ENCODE measurements around the gene CEBPA. TPM values are rescaled to one million over a fixed set of nuclear protein-coding genes. Genes with fewer than 3 reads are reported as not detected.

Gene CEBPA
- total RNA-seq, 6 experiments from 2014 or later = 53.9 to 163 (median 119) TPM

GRCh38 chr19:33333151-33333550 lies 30.8 kb upstream of the CEBPA start:
- H3K9me3 ChIP-seq = no peaks in the 10 kb centered on the region
- no peaks in the 10 kb centered on the region for H3K36me3 ChIP-seq
- no peak overlapping the region for H3K27ac ChIP-seq
- ATAC-seq (no peak), DNase-seq (no peak)
- intact Hi-C loops (cut with DNase I) = loop anchor here in 1 of 2 donors (10.0 kb wide), 1 partner anchor 72 kb away; no protein-coding TSS in a partner anchor
- H3K4me1 ChIP-seq = peaks cover 0 to 37% (median 13%) of the 10 kb centered on the region in 4 donors
- WGBS (ENCODE audit: insufficient coverage, low coverage, low lambda C conversion rate, missing lambda C conversion rate) = 96% methylated on average over 4 of the region's 4 CpGs
- no peak overlapping the region for H3K4me3 ChIP-seq
- H3K27me3 ChIP-seq = no peaks in the 10 kb centered on the region
- TF ChIP-seq POLR2A (IDR thresholded peaks at IDR 0.05) = no peak
- no peak for TF ChIP-seq CTCF (IDR thresholded peaks at IDR 0.05)

- 54% methylated on average over 5 of the region's 5 CpGs for WGBS (ENCODE audit: insufficient coverage, low coverage, low lambda C conversion rate, missing lambda C conversion rate)
- peak in 3 of 4 donors; percentile 6 to 24 (median 19) for ATAC-seq
Measured at GRCh38 chr19:33332248-33332647, 29.9 kb upstream of the CEBPA start.

GRCh38 chr19:33329736-33330135 lies 27.4 kb upstream of the CEBPA start:
- no peaks in the 10 kb centered on the region for H3K27me3 ChIP-seq
- intact Hi-C loops (cut with DNase I) = loop anchor here in 1 of 2 donors (10.0 kb wide), 1 partner anchor 75 kb away; no protein-coding TSS in a partner anchor
- TF ChIP-seq CTCF (IDR thresholded peaks at IDR 0.05) (no peak), POLR2A (IDR thresholded peaks at IDR 0.05) (no peak)
- H3K4me3 ChIP-seq = no peak overlapping the region
- H3K36me3 ChIP-seq = no peaks in the 10 kb centered on the region
- peak overlapping the region in 2 of 3 donors; percentile 81 to 84 for H3K27ac ChIP-seq
- no peaks in the 10 kb centered on the region for H3K9me3 ChIP-seq
- no peak for ATAC-seq
- WGBS (ENCODE audit: insufficient coverage, low coverage, low lambda C conversion rate, missing lambda C conversion rate) = 67% methylated on average over 4 of the region's 4 CpGs
- peaks cover 0 to 32% (median 14%) of the 10 kb centered on the region in 4 donors for H3K4me1 ChIP-seq
- no peak for DNase-seq

More at GRCh38 chr19:33332248-33332647, 29.9 kb upstream of the CEBPA start:
- intact Hi-C loops (cut with DNase I) = loop anchor here in 1 of 2 donors (10.0 kb wide), 1 partner anchor 73 kb away; no protein-coding TSS in a partner anchor
- Histone ChIP-seq H3K27me3 (no peaks in the 10 kb centered on the region), H3K9me3 (no peaks in the 10 kb centered on the region), H3K4me1 (peaks cover 0 to 37% (median 13%) of the 10 kb centered on the region in 4 donors), H3K36me3 (no peaks in the 10 kb centered on the region), H3K4me3 (no peak overlapping the region), H3K27ac (no peak overlapping the region)
- TF ChIP-seq POLR2A (IDR thresholded peaks at IDR 0.05) (no peak), CTCF (IDR thresholded peaks at IDR 0.05) (no peak)
- no peak for DNase-seq

- DNase-seq (no peak), ATAC-seq (peak; percentile 47 to 61 (median 55))
- TF ChIP-seq POLR2A (IDR thresholded peaks at IDR 0.05) (no peak), CTCF (IDR thresholded peaks at IDR 0.05) (no peak)
- 45% methylated on average over 8 of the region's 8 CpGs for WGBS (ENCODE audit: insufficient coverage, low coverage, low lambda C conversion rate, missing lambda C conversion rate)
- Histone ChIP-seq H3K4me3 (no peak overlapping the region), H3K27ac (peak overlapping the region in 1 of 3 donors; percentile 81), H3K36me3 (no peaks in the 10 kb centered on the region), H3K9me3 (no peaks in the 10 kb centered on the region), H3K27me3 (no peaks in the 10 kb centered on the region), H3K4me1 (peaks cover 0 to 39% (median 17%) of the 10 kb centered on the region in 4 donors)
- intact Hi-C loops (cut with DNase I) = no loop called here
Measured at GRCh38 chr19:33329060-33329459, 26.7 kb upstream of the CEBPA start.
